NB4 (cell line): ENCODE measurements around the gene DNAAF5.

ENCODE experiments used
- DNase-seq: peaks from one replicate; pipeline ENCODE4 v3.0.0; 2010; ENCODE audit warnings: low read depth
- H3K4me3 ChIP-seq: one replicate; pipeline ENCODE4 v1.5.1; 2011; ENCODE audit warnings: mild to moderate bottlenecking, low read depth, low read length, moderate library complexity
- MYC ChIP-seq: IDR thresholded peaks from 2 replicates; pipeline ENCODE4 v1.6.1; 2011; ENCODE audit warnings: low read depth, low read length
- POLR2A ChIP-seq: IDR thresholded peaks from 2 replicates; pipeline ENCODE4 v1.6.1; 2011; ENCODE audit warnings: mild to moderate bottlenecking; ENCODE audit not compliant: insufficient read length; ENCODE audit errors: extremely low read depth
- TF ChIP-seq, protein P1 (sequence below): IDR thresholded peaks from 2 replicates; pipeline ENCODE4 v1.6.1; 2011; ENCODE audit warnings: low read depth, low read length
- TF ChIP-seq, protein P2 (sequence below): IDR thresholded peaks from one replicate; pipeline ENCODE4 v1.5.1; 2012; ENCODE audit warnings: low read depth, low read length

Gene DNAAF5

DNA sequence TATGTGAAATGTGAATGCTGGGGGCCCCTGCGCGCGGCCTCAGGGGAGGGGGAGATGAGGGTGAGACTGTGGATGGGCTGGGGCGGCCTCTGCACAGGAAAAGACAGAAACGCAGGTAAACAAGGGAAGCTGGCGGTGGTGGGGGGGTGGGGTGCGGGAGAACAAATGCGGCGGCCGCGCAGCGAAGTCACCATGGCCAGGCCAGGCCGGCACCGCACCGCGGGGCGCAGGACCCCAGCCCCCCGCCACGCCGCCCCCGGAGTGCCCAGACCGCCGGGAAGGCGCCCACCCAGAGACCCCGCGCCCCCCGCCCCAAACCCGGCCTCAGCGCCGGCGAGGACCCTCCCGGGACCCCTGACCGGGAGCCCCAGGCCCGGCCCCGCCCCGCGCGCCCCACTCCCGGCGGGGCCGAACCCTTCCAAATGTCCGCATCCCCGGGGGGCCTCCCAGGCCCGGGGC, 14.5 kb upstream of the DNAAF5 start:
- H3K4me3 ChIP-seq, result no peak overlapping the region
- no peak for DNase-seq
- no peak for TF ChIP-seq MYC
- TF ChIP-seq POLR2A, result no peak
- TF ChIP-seq, protein P1, sequence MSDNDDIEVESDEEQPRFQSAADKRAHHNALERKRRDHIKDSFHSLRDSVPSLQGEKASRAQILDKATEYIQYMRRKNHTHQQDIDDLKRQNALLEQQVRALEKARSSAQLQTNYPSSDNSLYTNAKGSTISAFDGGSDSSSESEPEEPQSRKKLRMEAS, result no peak
- TF ChIP-seq, protein P2, sequence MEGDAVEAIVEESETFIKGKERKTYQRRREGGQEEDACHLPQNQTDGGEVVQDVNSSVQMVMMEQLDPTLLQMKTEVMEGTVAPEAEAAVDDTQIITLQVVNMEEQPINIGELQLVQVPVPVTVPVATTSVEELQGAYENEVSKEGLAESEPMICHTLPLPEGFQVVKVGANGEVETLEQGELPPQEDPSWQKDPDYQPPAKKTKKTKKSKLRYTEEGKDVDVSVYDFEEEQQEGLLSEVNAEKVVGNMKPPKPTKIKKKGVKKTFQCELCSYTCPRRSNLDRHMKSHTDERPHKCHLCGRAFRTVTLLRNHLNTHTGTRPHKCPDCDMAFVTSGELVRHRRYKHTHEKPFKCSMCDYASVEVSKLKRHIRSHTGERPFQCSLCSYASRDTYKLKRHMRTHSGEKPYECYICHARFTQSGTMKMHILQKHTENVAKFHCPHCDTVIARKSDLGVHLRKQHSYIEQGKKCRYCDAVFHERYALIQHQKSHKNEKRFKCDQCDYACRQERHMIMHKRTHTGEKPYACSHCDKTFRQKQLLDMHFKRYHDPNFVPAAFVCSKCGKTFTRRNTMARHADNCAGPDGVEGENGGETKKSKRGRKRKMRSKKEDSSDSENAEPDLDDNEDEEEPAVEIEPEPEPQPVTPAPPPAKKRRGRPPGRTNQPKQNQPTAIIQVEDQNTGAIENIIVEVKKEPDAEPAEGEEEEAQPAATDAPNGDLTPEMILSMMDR, result no peak

DNA sequence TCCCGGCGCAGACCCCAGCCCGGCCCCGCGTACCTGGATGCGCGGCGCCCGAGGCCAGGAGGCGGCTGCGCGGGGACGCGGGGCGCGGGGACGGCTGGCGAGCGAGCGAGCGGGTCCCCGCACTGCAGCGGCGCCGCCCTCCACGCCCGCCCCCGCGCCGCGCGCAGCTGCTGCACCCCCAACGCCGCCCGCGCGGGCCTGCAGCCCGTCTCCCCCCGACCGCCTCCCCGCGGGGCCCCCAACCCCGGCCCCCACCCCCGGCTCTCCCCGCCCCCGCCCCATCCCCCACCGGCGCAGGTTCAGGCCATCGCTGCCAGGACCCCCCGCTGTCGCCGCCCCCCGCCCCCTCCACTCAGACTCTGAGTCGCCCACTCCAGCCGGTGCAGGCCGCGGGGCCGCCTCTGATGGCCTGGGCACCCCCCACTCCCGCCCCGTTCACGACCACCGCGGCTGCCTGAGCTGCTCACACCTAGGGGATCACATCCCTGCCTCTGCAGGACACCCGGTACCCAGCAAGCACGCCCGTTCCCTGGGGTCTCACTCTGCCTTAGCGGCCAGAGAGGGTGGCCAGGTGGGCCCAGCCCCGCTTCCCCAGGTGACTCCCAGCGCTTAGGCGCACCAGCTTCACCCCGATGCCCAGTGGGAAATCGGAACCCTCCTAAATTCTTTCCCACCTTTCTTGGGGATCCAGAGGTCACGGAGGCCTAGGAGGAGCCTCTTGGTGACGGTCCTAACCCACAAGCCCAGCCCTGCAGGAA, 13.9 kb upstream of the DNAAF5 start:
- no peak for TF ChIP-seq MYC
- TF ChIP-seq, protein P1, result no peak
- TF ChIP-seq POLR2A, result no peak
- TF ChIP-seq, protein P2, result no peak
- no peak for DNase-seq
- no peak overlapping the region for H3K4me3 ChIP-seq

DNA sequence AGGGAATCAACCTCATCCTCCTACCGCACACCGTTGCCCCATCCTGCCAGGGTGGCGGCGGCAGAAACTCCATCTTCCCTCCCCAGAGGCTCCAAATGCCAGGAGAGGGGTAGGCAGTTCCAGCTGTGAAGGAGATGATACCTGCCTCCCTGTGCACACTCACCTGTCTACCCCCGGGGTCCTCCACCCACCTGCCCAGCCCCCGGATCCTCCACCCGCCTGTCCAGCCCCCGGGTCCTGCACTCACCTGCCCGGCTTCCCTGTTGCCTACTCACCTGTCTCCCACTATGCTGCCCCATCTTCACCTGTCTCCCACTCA, 13.4 kb upstream of the DNAAF5 start:
- no peak for DNase-seq
- no peak for TF ChIP-seq POLR2A
- TF ChIP-seq, protein P1, result no peak
- TF ChIP-seq MYC, result no peak
- TF ChIP-seq, protein P2, result no peak
- H3K4me3 ChIP-seq, result no peak overlapping the region

DNA sequence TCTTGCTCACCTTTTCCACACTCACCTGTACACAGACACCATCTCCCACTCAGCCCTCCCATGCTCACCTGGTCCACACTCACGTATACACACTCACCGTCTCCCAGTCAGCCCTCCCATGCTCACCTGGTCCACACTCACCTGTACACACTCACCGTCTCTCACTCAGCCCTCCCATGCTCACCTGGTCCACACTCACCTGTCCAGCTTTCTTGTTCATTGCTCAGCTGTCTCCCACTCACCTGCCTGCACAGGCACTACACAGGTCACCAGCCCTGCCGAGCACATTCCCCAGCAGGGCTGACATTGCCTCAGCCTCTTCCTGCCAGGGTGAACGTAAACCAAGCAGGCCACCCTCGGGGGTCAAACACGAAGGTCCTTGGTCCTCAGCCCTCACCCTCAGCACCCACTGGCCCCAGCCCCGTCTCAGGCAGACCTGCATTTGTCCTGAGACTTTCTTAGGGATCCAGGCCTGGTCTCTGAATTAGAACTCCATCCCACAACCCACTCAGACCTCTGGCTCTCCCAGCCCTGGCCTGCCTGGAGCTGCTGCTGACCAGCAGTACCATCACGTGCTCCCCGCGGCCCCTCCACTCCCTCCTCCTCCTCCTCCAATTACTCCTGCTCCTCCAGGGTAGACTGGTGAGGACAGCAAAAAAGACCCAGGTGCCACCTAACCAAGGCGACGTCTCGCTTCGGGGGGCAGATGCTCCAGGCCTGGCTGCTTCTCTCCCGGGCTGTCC, 12.8 kb upstream of the DNAAF5 start:
- no peak overlapping the region for H3K4me3 ChIP-seq
- no peak for DNase-seq
- TF ChIP-seq POLR2A (no peak), MYC (no peak)
- TF ChIP-seq, protein P1, result no peak
- TF ChIP-seq, protein P2, result no peak

DNA sequence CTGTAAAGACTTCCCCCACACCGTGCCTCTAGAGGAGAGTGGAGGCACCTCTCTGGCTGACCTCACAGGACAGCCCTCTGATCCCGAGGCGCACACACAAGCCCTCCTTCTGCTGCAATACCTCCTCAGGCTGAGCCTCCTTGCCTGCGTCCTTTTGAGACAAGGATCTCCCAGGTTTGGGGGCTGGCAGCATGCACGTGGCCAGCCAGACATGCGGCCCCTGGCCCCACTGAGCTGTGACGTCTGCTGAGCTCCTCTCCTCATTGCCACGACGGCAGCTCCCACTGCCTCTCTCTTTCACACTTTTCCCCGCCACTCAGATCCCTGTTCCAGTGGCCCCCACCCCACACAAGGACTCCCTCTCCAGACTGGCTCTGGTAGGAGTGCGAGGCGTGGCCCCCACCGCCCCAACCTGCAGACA, 12.2 kb upstream of the DNAAF5 start:
- TF ChIP-seq, protein P1, result no peak
- TF ChIP-seq MYC, result no peak
- no peak for TF ChIP-seq POLR2A
- TF ChIP-seq, protein P2, result no peak
- no peak for DNase-seq
- no peak overlapping the region for H3K4me3 ChIP-seq
